ENCODE data around the gene RALGAPB. TPM values are rescaled to one million over a fixed set of nuclear protein-coding genes. Genes with fewer than 3 reads are reported as not detected.
A peak's percentile ranks its signal among the peaks of the same experiment; 100 is the strongest.

RALGAPB gene
- total RNA-seq, 1 donor, result 42.7 TPM

DNA sequence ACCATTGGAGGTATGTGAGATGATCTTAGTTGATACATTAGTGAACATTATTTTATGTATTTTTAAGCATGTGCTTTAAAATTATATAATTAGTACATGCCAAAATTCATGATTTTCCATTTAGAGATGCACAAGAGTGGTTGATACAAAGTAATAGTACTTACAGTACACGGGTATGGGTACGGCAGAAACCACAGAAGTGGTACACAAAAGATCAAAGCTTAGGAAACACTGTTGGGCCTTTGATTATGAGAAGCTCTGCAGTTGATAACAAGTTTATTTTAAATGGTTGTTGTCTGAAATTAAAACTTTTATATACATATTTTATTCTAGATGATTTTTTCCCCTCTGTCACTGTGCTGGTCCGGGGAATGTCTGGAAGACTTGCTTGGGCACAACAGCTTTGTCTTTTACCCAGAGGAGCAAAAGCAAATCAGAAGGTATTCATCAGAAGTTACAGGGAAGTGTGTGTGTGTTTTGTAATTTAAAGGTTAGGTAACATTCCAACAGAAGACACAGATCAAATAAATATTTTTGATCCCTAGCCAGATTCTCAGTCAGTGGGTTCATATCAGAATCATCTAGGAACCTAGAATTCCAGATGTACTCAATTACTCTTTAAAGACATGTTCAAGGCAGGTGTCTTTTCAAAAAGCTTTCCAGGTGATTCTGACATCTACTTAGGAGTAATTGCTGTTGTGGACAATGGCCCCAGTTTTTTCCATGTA is 75.9 kb downstream of the RALGAPB start:
- H3K4me2 ChIP-seq (ENCODE audit: insufficient read depth, low read length), result no peak overlapping the region
- no peaks in the 10 kb centered on the region for H3K9me3 ChIP-seq (ENCODE audit: low read depth, low read length)
- H4K20me1 ChIP-seq (ENCODE audit: insufficient read depth, low read length), result no peaks in the 10 kb centered on the region
- no peak overlapping the region for H3K27ac ChIP-seq (ENCODE audit: low read depth, low read length)
- H3K4me1 ChIP-seq (ENCODE audit: insufficient read depth, low read length), result no peaks in the 10 kb centered on the region
- TF ChIP-seq, protein P1, sequence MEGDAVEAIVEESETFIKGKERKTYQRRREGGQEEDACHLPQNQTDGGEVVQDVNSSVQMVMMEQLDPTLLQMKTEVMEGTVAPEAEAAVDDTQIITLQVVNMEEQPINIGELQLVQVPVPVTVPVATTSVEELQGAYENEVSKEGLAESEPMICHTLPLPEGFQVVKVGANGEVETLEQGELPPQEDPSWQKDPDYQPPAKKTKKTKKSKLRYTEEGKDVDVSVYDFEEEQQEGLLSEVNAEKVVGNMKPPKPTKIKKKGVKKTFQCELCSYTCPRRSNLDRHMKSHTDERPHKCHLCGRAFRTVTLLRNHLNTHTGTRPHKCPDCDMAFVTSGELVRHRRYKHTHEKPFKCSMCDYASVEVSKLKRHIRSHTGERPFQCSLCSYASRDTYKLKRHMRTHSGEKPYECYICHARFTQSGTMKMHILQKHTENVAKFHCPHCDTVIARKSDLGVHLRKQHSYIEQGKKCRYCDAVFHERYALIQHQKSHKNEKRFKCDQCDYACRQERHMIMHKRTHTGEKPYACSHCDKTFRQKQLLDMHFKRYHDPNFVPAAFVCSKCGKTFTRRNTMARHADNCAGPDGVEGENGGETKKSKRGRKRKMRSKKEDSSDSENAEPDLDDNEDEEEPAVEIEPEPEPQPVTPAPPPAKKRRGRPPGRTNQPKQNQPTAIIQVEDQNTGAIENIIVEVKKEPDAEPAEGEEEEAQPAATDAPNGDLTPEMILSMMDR (IDR thresholded peaks at IDR 0.05; ENCODE audit: extremely low read depth, low read depth, low read length), result no peak
- DNase-seq (ENCODE audit: insufficient read length, low spot score, missing footprints), result no peak
- no peak overlapping the region for H3K4me3 ChIP-seq (ENCODE audit: insufficient read depth, low read length)
- H3K79me2 ChIP-seq (ENCODE audit: insufficient read depth, low read length), result no peaks in the 10 kb centered on the region
- H3K27me3 ChIP-seq (ENCODE audit: insufficient read depth, low read length), result no peaks in the 10 kb centered on the region
- H3K36me3 ChIP-seq (ENCODE audit: insufficient read depth, low read length), result peaks cover 79% of the 10 kb centered on the region
- no peak overlapping the region for H2AFZ ChIP-seq (ENCODE audit: low read length)

DNA sequence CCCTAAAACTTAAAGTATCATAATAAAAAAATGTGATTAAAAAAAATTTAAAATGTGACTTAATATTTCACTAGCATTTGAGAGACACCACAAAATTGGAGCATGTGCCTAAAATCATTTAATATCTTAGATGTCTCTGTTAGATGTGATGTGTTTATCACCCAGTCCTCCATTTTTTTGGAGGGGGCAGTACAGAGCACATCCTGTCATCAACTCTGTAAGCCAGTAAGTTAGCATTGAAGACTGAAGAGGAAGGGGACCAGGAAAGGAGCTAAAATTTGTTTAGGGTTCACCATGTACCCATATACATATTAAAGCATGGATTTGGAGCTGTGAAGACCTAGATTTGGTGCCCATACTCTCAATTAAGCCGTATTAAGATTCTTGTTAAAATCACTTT is 77.6 kb downstream of the RALGAPB start:
- Histone ChIP-seq H3K4me2 (ENCODE audit: insufficient read depth, low read length) (no peak overlapping the region), H3K4me3 (ENCODE audit: insufficient read depth, low read length) (no peak overlapping the region), H3K36me3 (ENCODE audit: insufficient read depth, low read length) (peaks cover 85% of the 10 kb centered on the region), H3K79me2 (ENCODE audit: insufficient read depth, low read length) (no peaks in the 10 kb centered on the region), H3K9me3 (ENCODE audit: low read depth, low read length) (no peaks in the 10 kb centered on the region), H3K4me1 (ENCODE audit: insufficient read depth, low read length) (no peaks in the 10 kb centered on the region), H2AFZ (ENCODE audit: low read length) (no peak overlapping the region), H3K27ac (ENCODE audit: low read depth, low read length) (no peak overlapping the region), H4K20me1 (ENCODE audit: insufficient read depth, low read length) (peaks cover 3% of the 10 kb centered on the region), H3K27me3 (ENCODE audit: insufficient read depth, low read length) (no peaks in the 10 kb centered on the region)
- TF ChIP-seq, protein P1 (IDR thresholded peaks at IDR 0.05; ENCODE audit: extremely low read depth, low read depth, low read length), result peak; percentile 24
- no peak for DNase-seq (ENCODE audit: insufficient read length, low spot score, missing footprints)

DNA sequence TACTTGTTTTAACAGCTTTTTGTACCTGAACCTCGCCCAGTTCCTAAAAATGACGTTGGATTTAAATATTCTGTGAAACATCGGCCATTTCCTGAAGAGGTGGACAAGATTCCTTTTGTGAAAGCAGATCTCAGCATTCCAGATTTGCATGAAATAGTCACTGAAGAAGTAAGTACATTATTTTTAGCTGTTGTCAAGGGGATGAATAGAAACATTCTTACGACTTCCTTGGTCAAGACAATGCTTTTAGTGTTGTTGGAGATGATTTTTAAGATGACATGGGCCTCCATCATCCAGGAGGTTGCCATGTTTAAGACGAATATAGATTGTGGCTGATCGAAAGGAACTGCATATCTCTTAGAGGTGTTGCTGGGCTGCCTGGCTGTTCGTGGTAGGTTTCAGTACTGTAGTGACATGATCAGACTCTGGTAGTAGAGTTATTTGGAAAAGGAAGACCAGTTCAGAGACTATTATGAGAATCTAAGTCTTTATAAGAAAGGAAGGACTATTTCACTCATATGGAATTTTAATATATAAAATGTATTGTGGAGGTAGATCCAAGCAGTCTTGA is 78.5 kb downstream of the RALGAPB start:
- no peak overlapping the region for H3K4me3 ChIP-seq (ENCODE audit: insufficient read depth, low read length)
- no peaks in the 10 kb centered on the region for H3K4me1 ChIP-seq (ENCODE audit: insufficient read depth, low read length)
- H4K20me1 ChIP-seq (ENCODE audit: insufficient read depth, low read length), result peaks cover 3% of the 10 kb centered on the region
- no peak overlapping the region for H3K4me2 ChIP-seq (ENCODE audit: insufficient read depth, low read length)
- no peaks in the 10 kb centered on the region for H3K9me3 ChIP-seq (ENCODE audit: low read depth, low read length)
- no peak for DNase-seq (ENCODE audit: insufficient read length, low spot score, missing footprints)
- no peaks in the 10 kb centered on the region for H3K79me2 ChIP-seq (ENCODE audit: insufficient read depth, low read length)
- H3K27me3 ChIP-seq (ENCODE audit: insufficient read depth, low read length), result no peaks in the 10 kb centered on the region
- no peak overlapping the region for H3K27ac ChIP-seq (ENCODE audit: low read depth, low read length)
- TF ChIP-seq, protein P1 (IDR thresholded peaks at IDR 0.05; ENCODE audit: extremely low read depth, low read depth, low read length), result no peak
- peaks cover 83% of the 10 kb centered on the region for H3K36me3 ChIP-seq (ENCODE audit: insufficient read depth, low read length)
- H2AFZ ChIP-seq (ENCODE audit: low read length), result no peak overlapping the region

DNA sequence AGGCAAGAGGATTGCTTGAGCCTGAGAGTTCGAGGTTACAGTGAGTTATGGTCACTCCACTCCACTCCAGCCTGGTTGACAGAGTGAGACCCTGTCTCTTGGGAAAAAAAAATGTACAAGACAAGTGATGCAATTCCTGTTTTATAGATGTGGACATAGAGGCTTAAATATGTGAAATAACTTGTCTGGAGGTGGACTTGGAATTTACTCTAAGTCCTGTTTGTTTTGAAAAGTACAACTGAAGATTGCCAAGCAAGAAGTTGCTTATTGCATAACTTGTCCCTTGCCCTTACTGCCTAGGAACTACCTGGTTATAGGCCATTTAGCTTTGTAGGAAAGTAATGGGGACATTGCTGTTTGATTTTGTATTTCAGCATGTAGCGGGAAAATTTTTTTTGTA is 82.3 kb downstream of the RALGAPB start:
- Histone ChIP-seq H3K4me1 (ENCODE audit: insufficient read depth, low read length) (no peaks in the 10 kb centered on the region), H4K20me1 (ENCODE audit: insufficient read depth, low read length) (peaks cover 3% of the 10 kb centered on the region), H3K4me2 (ENCODE audit: insufficient read depth, low read length) (no peak overlapping the region), H3K36me3 (ENCODE audit: insufficient read depth, low read length) (peaks cover 75% of the 10 kb centered on the region), H3K79me2 (ENCODE audit: insufficient read depth, low read length) (no peaks in the 10 kb centered on the region), H2AFZ (ENCODE audit: low read length) (no peak overlapping the region), H3K9me3 (ENCODE audit: low read depth, low read length) (no peaks in the 10 kb centered on the region), H3K27ac (ENCODE audit: low read depth, low read length) (no peak overlapping the region), H3K27me3 (ENCODE audit: insufficient read depth, low read length) (no peaks in the 10 kb centered on the region), H3K4me3 (ENCODE audit: insufficient read depth, low read length) (no peak overlapping the region)
- TF ChIP-seq, protein P1 (IDR thresholded peaks at IDR 0.05; ENCODE audit: extremely low read depth, low read depth, low read length), result no peak
- no peak for DNase-seq (ENCODE audit: insufficient read length, low spot score, missing footprints)
